D721Med (cell line): Measurements from ENCODE around the gene BCDIN3D.

Experiments used
- DNase-seq: peaks from one replicate; pipeline ENCODE4 v3.0.0; 2011; ENCODE audit warnings: low spot score; ENCODE audit not compliant: insufficient read length
- FAIRE-seq: peaks from 2 replicates; lab custom pipeline; 2011; peaks lifted over from hg19 to GRCh38; lab: Jason Lieb, UNC
- CTCF ChIP-seq: IDR thresholded peaks from 2 replicates; pipeline ENCODE4 v1.5.1; 2012; ENCODE audit warnings: mild to moderate bottlenecking, control low read depth; ENCODE audit not compliant: insufficient read depth; ENCODE audit errors: missing control alignments

The BCDIN3D gene

GRCh38 chr12:49828133-49829091 is 14.5 kb downstream of the BCDIN3D start, which contains the start of gene NCKAP5L:
Gene NCKAP5L, minus strand, starts transcription at chr12:49828413. Its CDS starts 24,369 bp downstream, at chr12:49804044.
- TF ChIP-seq CTCF: no peak
- peak; percentile 98 for DNase-seq
- no peak for FAIRE-seq

- DNase-seq (peak; percentile 60), FAIRE-seq (no peak)
- no peak for TF ChIP-seq CTCF
These were observed 15.4 kb downstream of the BCDIN3D start for GRCh38 chr12:49827401-49828099.

- FAIRE-seq: no peak
- no peak for TF ChIP-seq CTCF
- no peak for DNase-seq
These were observed 15.9 kb downstream of the BCDIN3D start for GRCh38 chr12:49827051-49827400.

GRCh38 chr12:49825971-49826421 is 16.9 kb downstream of the BCDIN3D start:
- no peak for TF ChIP-seq CTCF
- DNase-seq (no peak), FAIRE-seq (no peak)

- DNase-seq (no peak), FAIRE-seq (no peak)
- no peak for TF ChIP-seq CTCF
These were observed 17.4 kb downstream of the BCDIN3D start for GRCh38 chr12:49825360-49825970.

GRCh38 chr12:49824895-49825294 is 18.0 kb downstream of the BCDIN3D start:
- DNase-seq (no peak), FAIRE-seq (no peak)
- no peak for TF ChIP-seq CTCF
